GM12878 (cell line): Measurements from ENCODE around the gene MCM9. TPM values are rescaled to one million over a fixed set of nuclear protein-coding genes. Genes with fewer than 3 reads are reported as not detected.

Experiments
- ATAC-seq: fragments of 200-7000 bp; cut with Tn5 transposase; 3 replicates; pipeline ENCODE4 v1.9.1; 2020; ENCODE audit warnings: mild to moderate bottlenecking, moderate library complexity
- BruUV-seq: library from RNA; stranded (reverse); fragments of 400-500 nt; replicated peaks from 2 replicates; lab custom pipeline; 2021; lab: Mats Ljungman, UMichigan
- CTCF ChIA-PET: fragments of 300-600 bp; sonication (Branson Sonifier 250); formaldehyde crosslinking; extraction: SDS; loops from one replicate; lab custom pipeline; 2021; ENCODE audit warnings: inconsistent platforms; lab: Yijun Ruan, JAX
- POLR2A ChIA-PET: fragments of 350-600 bp; formaldehyde crosslinking; extraction: SDS; loops from one replicate; lab custom pipeline; 2021; ENCODE audit warnings: inconsistent platforms; lab: Charles Lee
- RAD21 ChIA-PET: fragments of 300-600 bp; sonication (Branson Sonifier 250); formaldehyde crosslinking; loops from one replicate; lab custom pipeline; 2023; ENCODE audit warnings: antibody characterized with exemption; ENCODE audit not compliant: unreplicated experiment; lab: Charles Lee
- SMC1A ChIA-PET: fragments of 300-600 bp; sonication (Branson Sonifier 250); formaldehyde crosslinking; loops from one replicate; lab custom pipeline; 2023; ENCODE audit not compliant: unreplicated experiment, uncharacterized antibody; lab: Charles Lee
- DNase-seq: peaks from one replicate; pipeline ENCODE4 v3.0.0-alpha.2; 2011; ENCODE audit warnings: low read depth, low spot score
- FAIRE-seq: peaks from 3 replicates; lab custom pipeline; 2011; peaks lifted over from hg19 to GRCh38; lab: Jason Lieb, UNC
- H2AFZ ChIP-seq: 2 replicates; pipeline ENCODE4 v1.6.0; 2011; ENCODE audit warnings: low read depth, low read length, control low read depth; ENCODE audit not compliant: control insufficient read depth
- H3K27ac ChIP-seq: 2 replicates; pipeline ENCODE4 v1.5.1; 2011; ENCODE audit warnings: control low read depth; ENCODE audit not compliant: control insufficient read depth, insufficient read depth
- H3K27me3 ChIP-seq, 2 experiments: replicated peaks in 1 of 2; 2 replicates each; pipeline versions ENCODE4 v1.6.0 to v1.6.1; 2011; ENCODE audit warnings: low read length in 1 of 2; ENCODE audit not compliant: control insufficient read depth in 2 of 2, insufficient read depth in 2 of 2
- H3K36me3 ChIP-seq, 2 experiments: 2 replicates each; pipeline ENCODE4 v1.5.1; 2011; ENCODE audit warnings: low read length in 1 of 2; ENCODE audit not compliant: control insufficient read depth in 2 of 2, insufficient read depth in 2 of 2
- H3K4me1 ChIP-seq: 2 replicates; pipeline ENCODE4 v1.6.1; 2011; ENCODE audit warnings: mild to moderate bottlenecking, low read length, moderate library complexity, mixed read lengths; ENCODE audit not compliant: control insufficient read depth, insufficient read depth
- H3K4me2 ChIP-seq: 2 replicates; pipeline ENCODE4 v1.6.0; 2011; ENCODE audit warnings: control low read depth; ENCODE audit not compliant: control insufficient read depth, insufficient read depth
- H3K4me3 ChIP-seq: fragments of 200-600 bp; sonication (generic); 2 replicates; pipeline ENCODE4 v1.5.1; 2016
- H3K79me2 ChIP-seq: 2 replicates; pipeline ENCODE4 v1.6.0; 2011; ENCODE audit warnings: low read length; ENCODE audit not compliant: control insufficient read depth, insufficient read depth
- H3K9ac ChIP-seq: 2 replicates; pipeline ENCODE4 v1.8.0; 2011; ENCODE audit warnings: low read length, control low read depth, mixed read lengths; ENCODE audit not compliant: control insufficient read depth, insufficient read depth
- H3K9me3 ChIP-seq: replicated peaks from 3 replicates; pipeline ENCODE4 v1.5.1; 2011; ENCODE audit warnings: mild to moderate bottlenecking, low read length; ENCODE audit not compliant: control insufficient read depth, insufficient read depth
- H4K20me1 ChIP-seq: 2 replicates; pipeline ENCODE4 v1.6.0; 2011; ENCODE audit not compliant: control insufficient read depth, insufficient read depth
- MEF2B ChIP-seq: fragments of 450-650 bp; IDR thresholded peaks from 2 replicates; pipeline ENCODE4 v1.6.1; 2018; ENCODE audit warnings: mild to moderate bottlenecking, moderate library complexity; ENCODE audit not compliant: partially characterized antibody, poor library complexity, severe bottlenecking
- RBBP5 ChIP-seq: fragments of 200-600 bp; sonication (generic); conservative IDR thresholded peaks from 2 replicates; pipeline ENCODE4 v1.6.1; 2016
- RUNX3 ChIP-seq: IDR thresholded peaks from 2 replicates; pipeline ENCODE4 v1.6.1; 2012; ENCODE audit warnings: low read length, inconsistent platforms
- SUPT20H ChIP-seq: IDR thresholded peaks from 2 replicates; pipeline ENCODE4 v1.6.1; 2011; ENCODE audit warnings: low read depth, mild to moderate bottlenecking, low read length, moderate library complexity, borderline replicate concordance; ENCODE audit not compliant: control insufficient read depth
- WGBS: methylation state at CpG from one replicate; pipeline ENCODE4 v1.1.6; 2016; ENCODE audit warnings: low lambda C conversion rate; ENCODE audit not compliant: insufficient replicate concordance, insufficient coverage; ENCODE audit errors: missing lambda C conversion rate; 5-methylcytosine and 5-hydroxymethylcytosine counted together
- in situ Hi-C: fragments of 300-500 bp; cut with MboI; formaldehyde crosslinking; loops from 9 replicates; pipeline ENCODE4 v1.14.3; 2018; ENCODE audit warnings: mixed read lengths
- intact Hi-C: fragments of 100-400 bp; cut with micrococcal nuclease; formaldehyde crosslinking; loops from one replicate; pipeline ENCODE4 v1.14.2; 2022; ENCODE audit not compliant: unreplicated experiment
- polyA plus RNA-seq, 11 experiments: library from polyadenylated mRNA; depleted of rRNA in 4 of 11; unstranded in 6 of 11; stranded (reverse) in 5 of 11; fragments of >200 nt; fragmentation: Nextera tagmentation in 4 of 11; fragmentation: Illumina TruSeq in 1 of 11; extraction: Ambion mirVana in 4 of 11; extraction: Trizol in 1 of 11; gene quantifications; 1 replicate in 1 of 11; 2 replicates in 10 of 11; pipeline versions ENCODE4 v1.2.1 to v1.2.3, GENCODE V29; 2011 to 2016; ENCODE audit warnings: inconsistent platforms in 2 of 11, missing spikeins in 2 of 11, low read depth in 1 of 11
- total RNA-seq, 4 experiments: library from RNA; depleted of rRNA in 3 of 4; stranded (reverse); fragments of >200 nt in 3 of 4; fragmentation: Illumina TruSeq in 1 of 4; extraction: Trizol in 1 of 4; gene quantifications; 2 replicates each; pipeline versions ENCODE4 v1.2.1 to v1.2.3, GENCODE V29; 2013 to 2021

The MCM9 gene
- total and polyA plus RNA-seq, 10 of the 15 experiments (the other 5 are each of a cell fraction or from before 2014, with no cell fraction given), result 3.4 to 18.5 (median 9.7) TPM

DNA sequence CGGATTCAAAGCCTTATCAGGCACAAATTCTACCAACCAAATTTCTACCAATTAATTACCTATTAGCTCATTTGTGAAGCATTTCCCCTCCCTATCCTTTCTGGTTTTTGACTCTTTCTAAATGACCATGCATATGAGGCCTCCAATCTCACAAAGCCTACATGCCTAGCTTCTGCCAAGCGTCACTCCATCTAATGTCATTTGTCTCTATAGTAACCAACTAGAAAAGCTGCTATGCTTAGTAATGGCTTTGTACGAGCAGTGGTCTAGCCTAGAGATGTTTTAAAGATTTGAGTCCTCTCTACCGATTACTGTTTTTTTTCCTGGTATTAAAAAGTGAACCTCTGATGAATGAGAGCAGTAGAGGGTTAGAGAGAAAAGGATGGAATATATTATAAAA, 45.8 kb downstream of the MCM9 start:
- no TSS peak for BruUV-seq
- H3K9me3 ChIP-seq, result no peaks in the 10 kb centered on the region
- ChIA-PET SMC1A (interaction anchor here (0.7 to 2.9 kb wide), 8 partner anchors 9 to 221 kb away, joined by 3 to 7 read pairs (median 4); no protein-coding TSS in a partner anchor), POLR2A (interaction anchor here (4.3 kb wide), 1 partner anchor 9 kb away, joined by 26 read pairs; no protein-coding TSS in a partner anchor), RAD21 (interaction anchor here (1.0 to 1.5 kb wide), 4 partner anchors 10 to 426 kb away, joined by 3 to 4 read pairs (median 3); no protein-coding TSS in a partner anchor), CTCF (interaction anchor here (1.3 kb wide), 1 partner anchor 24 kb away, joined by 3 read pairs; no protein-coding TSS in a partner anchor)
- no peak for DNase-seq
- intact Hi-C loops (no loop called here), in situ Hi-C loops (no loop called here)
- peaks cover 31% of the 10 kb centered on the region for H3K79me2 ChIP-seq
- H3K4me1 ChIP-seq, result peaks cover 13% of the 10 kb centered on the region
- WGBS, result 81% methylated on average over 4 of the region's 4 CpGs
- FAIRE-seq, result no peak
- no peak overlapping the region for H2AFZ ChIP-seq
- H3K27me3 ChIP-seq, result no peaks in the 10 kb centered on the region
- H3K36me3 ChIP-seq, result no peaks in the 10 kb centered on the region
- TF ChIP-seq SUPT20H (no peak), MEF2B (no peak)
- no peak for ATAC-seq
- no peak overlapping the region for H3K4me3 ChIP-seq
- no peak overlapping the region for H3K4me2 ChIP-seq
- no peaks in the 10 kb centered on the region for H4K20me1 ChIP-seq
- H3K27ac ChIP-seq, result no peak overlapping the region
- H3K9ac ChIP-seq, result no peak overlapping the region

DNA sequence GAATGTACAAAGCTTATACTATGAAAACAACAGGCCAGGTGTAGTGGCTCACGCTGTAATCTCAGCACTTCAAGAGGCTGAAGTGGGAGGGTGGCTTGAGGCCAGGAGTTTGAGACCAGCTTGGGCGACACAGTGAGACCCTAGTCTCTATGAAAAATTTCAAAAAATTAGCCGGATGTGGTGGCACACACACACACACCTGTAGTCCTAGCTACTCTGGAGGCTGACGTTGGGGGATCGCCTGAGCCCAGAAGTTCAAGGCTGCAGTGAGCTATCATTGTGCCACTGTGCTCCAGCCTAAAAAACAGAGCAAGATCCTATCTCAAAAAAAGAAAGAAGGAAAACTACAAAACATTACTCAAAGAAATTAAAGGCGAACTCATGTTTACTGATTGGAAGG, 48.3 kb downstream of the MCM9 start:
- FAIRE-seq, result no peak
- Histone ChIP-seq H3K4me3 (no peak overlapping the region), H3K27me3 (no peaks in the 10 kb centered on the region), H3K9me3 (no peaks in the 10 kb centered on the region), H3K27ac (no peak overlapping the region), H3K36me3 (no peaks in the 10 kb centered on the region), H2AFZ (no peak overlapping the region), H3K4me1 (peaks cover 11% of the 10 kb centered on the region), H4K20me1 (no peaks in the 10 kb centered on the region), H3K79me2 (peaks cover 25% of the 10 kb centered on the region), H3K4me2 (no peak overlapping the region), H3K9ac (no peak overlapping the region)
- CTCF ChIA-PET, result interaction anchor here (0.7 to 2.2 kb wide), 4 partner anchors 9 to 396 kb away, joined by 3 to 4 read pairs (median 3); no protein-coding TSS in a partner anchor
- ATAC-seq, result no peak; the same call in 2 of the 3 replicates
- intact Hi-C loops, result no loop called here
- SMC1A ChIA-PET, result interaction anchor here (0.7 to 1.1 kb wide), 4 partner anchors 10 to 84 kb away, joined by 3 to 4 read pairs (median 4); no protein-coding TSS in a partner anchor
- RAD21 ChIA-PET, result no interaction called here
- no peak for DNase-seq
- POLR2A ChIA-PET, result interaction anchor here (1.3 kb wide), 1 partner anchor 11 kb away, joined by 3 read pairs; no protein-coding TSS in a partner anchor
- TF ChIP-seq RUNX3, result peak; percentile 20; the same call in 1 of the 2 replicates
- no peak for TF ChIP-seq RBBP5
- 87% methylated on average over 6 of the region's 6 CpGs for WGBS
- in situ Hi-C loops, result no loop called here
- BruUV-seq, result no TSS peak
